Heart left ventricle (tissue), 16 donors: Measurements from ENCODE around the gene SBK3. TPM values are rescaled to one million over a fixed set of nuclear protein-coding genes. Genes with fewer than 3 reads are reported as not detected.

Experiments used
- ATAC-seq, 4 donors: fragments of 200-7000 bp; cut with Tn5 transposase; one replicate each; pipeline ENCODE4 v1.9.1; 2020 to 2022; ENCODE audit warnings: moderate library complexity in 4 of 4, mild to moderate bottlenecking in 3 of 4, moderate number of reproducible peaks in 1 of 4
- DNase-seq, 5 donors: peaks; one replicate each; pipeline ENCODE4 v3.0.0-alpha.2; 2020
- H3K27ac ChIP-seq, 12 donors: fragments of 200-600 bp; sonication (generic) in 4 of 12; one replicate each; pipeline versions ENCODE4 v1.5.0 to v1.8.0; 2016 to 2022; ENCODE audit warnings: mild to moderate bottlenecking in 2 of 12
- H3K27me3 ChIP-seq, 9 donors: fragments of 200-600 bp; sonication (generic) in 2 of 9; one replicate each; pipeline versions ENCODE4 v1.5.1 to v1.8.0; 2016 to 2022; ENCODE audit warnings: mild to moderate bottlenecking in 3 of 9
- H3K36me3 ChIP-seq, 9 donors: fragments of 200-600 bp; sonication (generic) in 2 of 9; one replicate each; pipeline versions ENCODE4 v1.5.0 to v1.8.0; 2018 to 2022; ENCODE audit warnings: mild to moderate bottlenecking in 2 of 9
- H3K4me1 ChIP-seq, 12 donors: fragments of 200-600 bp; sonication (generic) in 4 of 12; one replicate each; pipeline versions ENCODE4 v1.5.0 to v1.8.0; 2016 to 2022; ENCODE audit warnings: mild to moderate bottlenecking in 3 of 12
- H3K4me3 ChIP-seq, 12 donors: fragments of 200-600 bp; sonication (generic) in 4 of 12; one replicate each; pipeline versions ENCODE4 v1.5.0 to v1.8.0; 2017 to 2022; ENCODE audit warnings: mild to moderate bottlenecking in 9 of 12, moderate library complexity in 4 of 12
- H3K9me3 ChIP-seq, 12 donors: fragments of 200-600 bp; sonication (generic) in 4 of 12; one replicate each; pipeline versions ENCODE4 v1.5.0 to v1.8.0; 2016 to 2022; ENCODE audit warnings: mild to moderate bottlenecking in 1 of 12
- POLR2A ChIP-seq, 2 donors: fragments of 450-650 bp; IDR thresholded peaks; one replicate each; pipeline ENCODE4 v1.6.1; 2017; ENCODE audit warnings: antibody characterized with exemption in 2 of 2, mild to moderate bottlenecking in 2 of 2, moderate library complexity in 2 of 2
- whole genome bisulfite sequencing, 4 donors: extraction: QIAGEN DNeasy Blood & Tissue Kit in 2 of 4; methylation state at CpG; one replicate each; pipeline versions ENCODE4 v1.1.5 to v1.1.7; 2013 to 2018; 5-methylcytosine and 5-hydroxymethylcytosine counted together
- intact Hi-C, 10 donors: fragments of 100-400 bp; cut with DNase I; formaldehyde crosslinking; loops; one replicate each; pipeline versions ENCODE4 v1.11.1 to v1.14.2; 2022
- polyA plus RNA-seq, 2 donors: library from polyadenylated mRNA; stranded (reverse); fragments of 200-250 nt; gene quantifications; one replicate each; pipeline ENCODE4 v1.2.3, GENCODE V29; 2013
- total RNA-seq, 9 donors: library from RNA; depleted of rRNA in 2 of 9; stranded (reverse); fragments of >200 nt in 2 of 9; fragmentation: NEBNext Ultra II Directional in 3 of 9; extraction: Animal tissue kit (Norgen Biotek cat#: 25700) in 3 of 9; gene quantifications; one replicate each; pipeline versions ENCODE4 v1.1.0 to v1.2.4, GENCODE V29; 2016 to 2023
- TF ChIP-seq, protein P1 (sequence below), 12 donors: fragments of 200-600 bp; sonication (generic) in 4 of 12; IDR thresholded peaks; one replicate each; pipeline versions ENCODE4 v1.5.0 to v1.8.0; 2018 to 2022; ENCODE audit warnings: antibody characterized with exemption in 12 of 12, mild to moderate bottlenecking in 5 of 12
- donor health status: ischemic (EF 13 %, LVEDD 7.1; RV severe dilation, severe dysfunction).
- donor health status: healthy with polysubstance abuse.
- donor health status: DM: no; HTN: yes; CAD: no.
- donor health status: DM: no; HTN: no; CAD: no.
- donor health status: ischemic (EF 25% LVEDD 6.9; RV normal size, moderate dysfunction).
- donor health status: ischemic (EF 25% LVEDD 5.7; RV mildly dilated, moderate dysfunction).
- donor health status: healthy.
- donor health status: DM: yes; HTN: yes; CAD: no.
- donor health status: ischemic (EF 35%, LVEDD 5.7; RV mildly dilated, moderate dysfunction).
- donor health status: nonischemic (EF 11% LVEDD 7.7; RV severe dilation, severe dysfunction).
- donor health status: DM: yes; HTN: yes; CAD: no.
- donor health status: PGD.
- donor health status: ischemic (EF 29% LVEDD 5.4; RV normal size, mild dysfunction).
- donor health status: nonischemic (EF 23%, LVEDD 6.1; RV moderate dilation, normal function).

Gene SBK3
- total and polyA plus RNA-seq, 11 donors: 2.4 to 14.3 (median 7.5) TPM

DNA sequence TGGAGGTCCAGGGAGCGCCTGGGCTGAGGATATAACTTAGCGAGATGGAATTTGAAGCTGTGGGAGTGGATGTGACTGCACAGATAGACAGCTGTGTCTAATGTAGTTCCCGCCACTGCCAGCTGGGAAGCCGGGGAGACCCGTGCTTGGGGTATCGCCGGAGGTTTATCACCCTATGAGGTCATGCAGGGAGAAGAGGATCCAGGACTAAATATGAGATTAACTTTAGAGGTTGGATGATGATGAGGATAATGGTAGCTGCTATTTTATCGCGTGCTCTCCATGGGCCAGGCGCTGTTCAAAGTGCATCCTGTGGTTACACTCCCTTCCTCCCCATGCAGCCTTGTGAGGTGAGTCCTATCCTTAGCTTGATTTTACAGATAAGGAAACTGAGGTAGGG, 37.2 kb downstream of the SBK3 start:
- 72 to 78% (median 73%) methylated on average over 10 of the region's 10 CpGs for WGBS, 4 donors
- H3K36me3 ChIP-seq: peaks cover 0 to 5% (median 0%) of the 10 kb centered on the region in 9 donors
- DNase-seq: peak in 1 of 5 donors; percentile 4
- H3K4me3 ChIP-seq: no peak overlapping the region
- peaks cover 0 to 12% (median 5%) of the 10 kb centered on the region in 12 donors for H3K4me1 ChIP-seq
- no peaks in the 10 kb centered on the region for H3K27me3 ChIP-seq
- no peak overlapping the region for H3K27ac ChIP-seq
- no peaks in the 10 kb centered on the region for H3K9me3 ChIP-seq
- TF ChIP-seq, protein P1, sequence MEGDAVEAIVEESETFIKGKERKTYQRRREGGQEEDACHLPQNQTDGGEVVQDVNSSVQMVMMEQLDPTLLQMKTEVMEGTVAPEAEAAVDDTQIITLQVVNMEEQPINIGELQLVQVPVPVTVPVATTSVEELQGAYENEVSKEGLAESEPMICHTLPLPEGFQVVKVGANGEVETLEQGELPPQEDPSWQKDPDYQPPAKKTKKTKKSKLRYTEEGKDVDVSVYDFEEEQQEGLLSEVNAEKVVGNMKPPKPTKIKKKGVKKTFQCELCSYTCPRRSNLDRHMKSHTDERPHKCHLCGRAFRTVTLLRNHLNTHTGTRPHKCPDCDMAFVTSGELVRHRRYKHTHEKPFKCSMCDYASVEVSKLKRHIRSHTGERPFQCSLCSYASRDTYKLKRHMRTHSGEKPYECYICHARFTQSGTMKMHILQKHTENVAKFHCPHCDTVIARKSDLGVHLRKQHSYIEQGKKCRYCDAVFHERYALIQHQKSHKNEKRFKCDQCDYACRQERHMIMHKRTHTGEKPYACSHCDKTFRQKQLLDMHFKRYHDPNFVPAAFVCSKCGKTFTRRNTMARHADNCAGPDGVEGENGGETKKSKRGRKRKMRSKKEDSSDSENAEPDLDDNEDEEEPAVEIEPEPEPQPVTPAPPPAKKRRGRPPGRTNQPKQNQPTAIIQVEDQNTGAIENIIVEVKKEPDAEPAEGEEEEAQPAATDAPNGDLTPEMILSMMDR (IDR thresholded peaks at IDR 0.05): no peak
- ATAC-seq: no peak
- intact Hi-C loops: loop anchor here in 2 of 10 donors (5.0 to 10.0 kb wide), 2 partner anchors 366 to 373 kb away; no protein-coding TSS in a partner anchor

GRCh38 chr19:55504981-55505380, 40.4 kb downstream of the SBK3 start:
- peaks cover 0 to 12% (median 5%) of the 10 kb centered on the region in 12 donors for H3K4me1 ChIP-seq
- WGBS, 4 donors: 87 to 91% (median 89%) methylated on average over 11 of the region's 11 CpGs
- intact Hi-C loops: loop anchor here (1.0 to 10.0 kb wide), 10 partner anchors 37 to 623 kb away; no protein-coding TSS in a partner anchor
- no peaks in the 10 kb centered on the region for H3K9me3 ChIP-seq
- DNase-seq: no peak
- no peaks in the 10 kb centered on the region for H3K27me3 ChIP-seq
- peaks cover 0 to 22% (median 12%) of the 10 kb centered on the region in 9 donors for H3K36me3 ChIP-seq
- ATAC-seq: no peak
- H3K27ac ChIP-seq: no peak overlapping the region
- TF ChIP-seq POLR2A (IDR thresholded peaks at IDR 0.05): no peak
- TF ChIP-seq, protein P1 (IDR thresholded peaks at IDR 0.05): no peak
- H3K4me3 ChIP-seq: no peak overlapping the region

DNA sequence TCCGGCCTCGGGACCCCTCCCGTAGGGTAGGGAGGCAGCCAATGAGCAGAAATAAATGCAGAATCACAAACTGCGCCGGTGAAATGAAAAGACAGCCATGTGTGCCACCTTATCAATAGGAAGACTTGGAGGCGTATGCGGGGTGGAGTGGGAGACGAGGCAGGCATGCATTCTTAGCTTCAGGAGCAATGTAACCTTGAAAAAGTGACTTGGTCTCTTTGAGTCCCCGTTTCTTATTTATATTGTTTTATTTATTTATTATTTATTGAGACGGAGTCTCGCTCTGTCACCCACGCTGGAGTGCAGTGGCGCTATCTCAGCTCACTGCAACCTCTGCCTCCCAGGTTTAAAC, 41.1 kb downstream of the SBK3 start:
- Histone ChIP-seq H3K27me3 (no peaks in the 10 kb centered on the region), H3K36me3 (peaks cover 0 to 29% (median 16%) of the 10 kb centered on the region in 9 donors), H3K27ac (peak overlapping the region in 7 of 12 donors; percentile 62 to 83 (median 76)), H3K9me3 (no peaks in the 10 kb centered on the region), H3K4me1 (peaks cover 0 to 12% (median 5%) of the 10 kb centered on the region in 12 donors), H3K4me3 (peak overlapping the region in 10 of 12 donors; percentile 42 to 64 (median 54))
- 30 to 36% (median 33%) methylated on average over 13 of the region's 13 CpGs for WGBS, 4 donors
- no peak for DNase-seq
- TF ChIP-seq, protein P1 (IDR thresholded peaks at IDR 0.05): peak in 1 of 12 donors; percentile 49
- no peak for TF ChIP-seq POLR2A (IDR thresholded peaks at IDR 0.05)
- intact Hi-C loops: loop anchor here (1.0 to 10.0 kb wide), 10 partner anchors 36 to 622 kb away; no protein-coding TSS in a partner anchor
- ATAC-seq: no peak

GRCh38 chr19:55503502-55504251, 41.7 kb downstream of the SBK3 start:
- intact Hi-C loops: loop anchor here (1.0 to 10.0 kb wide), 11 partner anchors 27 to 621 kb away; partner anchors contain the start of gene ZNF628 (in 1 of the 10)
- H3K4me3 ChIP-seq: peak overlapping the region in 11 of 12 donors; percentile 30 to 64 (median 53)
- TF ChIP-seq, protein P1 (IDR thresholded peaks at IDR 0.05): peak; percentile 98 to 100 (median 99)
- TF ChIP-seq POLR2A (IDR thresholded peaks at IDR 0.05): no peak
- H3K9me3 ChIP-seq: no peaks in the 10 kb centered on the region
- peak overlapping the region in 11 of 12 donors; percentile 47 to 83 (median 70) for H3K27ac ChIP-seq
- ATAC-seq (peak; percentile 95 to 99 (median 98)), DNase-seq (peak; percentile 93 to 98 (median 95))
- peaks cover 0 to 34% (median 16%) of the 10 kb centered on the region in 9 donors for H3K36me3 ChIP-seq
- peaks cover 0 to 12% (median 5%) of the 10 kb centered on the region in 12 donors for H3K4me1 ChIP-seq
- H3K27me3 ChIP-seq: no peaks in the 10 kb centered on the region
- WGBS, 4 donors: 11 to 17% (median 13%) methylated on average over 51 to 64 of the region's 64 CpGs
